GM10266 (cell line): Measurements from ENCODE around the gene SOD2.
"Not testable (repeated sequence)": the region's sequence is repeated elsewhere in the genome, so short reads cannot be mapped to it uniquely, and the experiment has no call there.

Experiments
- DNase-seq: peaks from one replicate; pipeline ENCODE4 v3.0.0; 2012; ENCODE audit errors: extremely low spot score
- TF ChIP-seq, protein P1 (sequence below): IDR thresholded peaks from 2 replicates; pipeline ENCODE4 v1.5.1; 2012; ENCODE audit warnings: mild to moderate bottlenecking, low read depth; ENCODE audit not compliant: control insufficient read depth, insufficient read depth; ENCODE audit errors: missing control alignments

SOD2 gene

DNA sequence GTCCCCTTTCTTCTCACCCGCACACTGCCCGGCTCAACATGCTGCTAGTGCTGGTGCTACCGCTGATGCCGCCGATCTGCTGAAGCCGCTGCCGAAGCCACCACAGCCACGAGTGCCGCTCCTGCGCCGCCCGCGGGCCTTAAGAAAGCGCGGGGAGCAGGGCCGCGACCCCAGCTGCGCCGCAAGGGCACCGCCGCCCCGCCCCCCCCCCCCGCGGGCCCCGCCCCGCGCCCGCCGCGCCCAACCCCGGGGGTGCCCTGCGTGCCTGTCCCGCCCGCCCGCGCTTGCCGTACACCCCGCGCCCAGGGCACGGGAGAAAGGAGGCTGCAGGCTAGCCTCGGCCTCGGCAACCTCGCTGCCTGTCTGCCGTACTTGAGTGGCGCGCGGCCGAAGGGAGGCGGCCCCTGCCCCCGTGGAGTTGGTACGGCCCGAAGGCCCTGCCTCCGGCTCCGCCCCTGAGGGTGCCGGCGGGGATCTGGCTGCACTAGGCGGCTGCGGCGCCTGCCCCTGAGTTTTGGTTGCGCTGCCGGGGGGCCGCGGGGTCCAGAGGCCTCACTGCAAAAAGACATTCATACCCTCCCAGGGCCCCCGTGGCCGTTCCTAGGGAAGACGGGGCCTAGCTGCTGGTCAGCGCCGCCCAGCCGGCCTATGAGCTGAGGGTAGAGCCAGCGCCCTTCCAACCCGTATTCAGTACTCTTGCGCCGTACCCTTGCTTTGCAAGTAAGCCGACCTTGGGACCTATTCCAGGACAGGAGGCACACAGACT, at the start of gene SOD2:
Gene SOD2 (minus strand): TSS at position 114 of the 766 bp plus-strand sequence. CDS start 74 bp downstream, at position 40.
- TF ChIP-seq, protein P1, sequence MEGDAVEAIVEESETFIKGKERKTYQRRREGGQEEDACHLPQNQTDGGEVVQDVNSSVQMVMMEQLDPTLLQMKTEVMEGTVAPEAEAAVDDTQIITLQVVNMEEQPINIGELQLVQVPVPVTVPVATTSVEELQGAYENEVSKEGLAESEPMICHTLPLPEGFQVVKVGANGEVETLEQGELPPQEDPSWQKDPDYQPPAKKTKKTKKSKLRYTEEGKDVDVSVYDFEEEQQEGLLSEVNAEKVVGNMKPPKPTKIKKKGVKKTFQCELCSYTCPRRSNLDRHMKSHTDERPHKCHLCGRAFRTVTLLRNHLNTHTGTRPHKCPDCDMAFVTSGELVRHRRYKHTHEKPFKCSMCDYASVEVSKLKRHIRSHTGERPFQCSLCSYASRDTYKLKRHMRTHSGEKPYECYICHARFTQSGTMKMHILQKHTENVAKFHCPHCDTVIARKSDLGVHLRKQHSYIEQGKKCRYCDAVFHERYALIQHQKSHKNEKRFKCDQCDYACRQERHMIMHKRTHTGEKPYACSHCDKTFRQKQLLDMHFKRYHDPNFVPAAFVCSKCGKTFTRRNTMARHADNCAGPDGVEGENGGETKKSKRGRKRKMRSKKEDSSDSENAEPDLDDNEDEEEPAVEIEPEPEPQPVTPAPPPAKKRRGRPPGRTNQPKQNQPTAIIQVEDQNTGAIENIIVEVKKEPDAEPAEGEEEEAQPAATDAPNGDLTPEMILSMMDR = no peak
- DNase-seq = peak; percentile 90

DNA sequence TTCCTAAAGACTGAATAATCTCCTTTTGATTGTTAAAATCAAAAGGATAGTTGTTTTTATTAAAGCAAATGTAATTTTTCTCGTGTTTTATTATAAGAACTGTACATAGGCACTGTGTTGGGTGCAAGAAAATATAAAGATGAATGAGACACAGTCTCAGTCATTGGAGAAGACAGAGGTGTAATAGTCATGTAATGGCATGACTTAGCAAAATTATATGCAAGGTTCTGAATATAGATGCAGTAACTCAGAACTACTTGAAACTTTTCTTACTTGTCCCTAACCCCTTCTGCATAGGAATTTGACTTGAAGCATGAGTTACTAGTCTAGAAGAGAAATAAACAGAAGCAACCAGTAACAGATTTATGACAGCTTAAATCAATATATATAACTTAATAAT, 49.1 kb upstream of the SOD2 start:
- TF ChIP-seq, protein P1 = no peak
- DNase-seq = no peak

DNA sequence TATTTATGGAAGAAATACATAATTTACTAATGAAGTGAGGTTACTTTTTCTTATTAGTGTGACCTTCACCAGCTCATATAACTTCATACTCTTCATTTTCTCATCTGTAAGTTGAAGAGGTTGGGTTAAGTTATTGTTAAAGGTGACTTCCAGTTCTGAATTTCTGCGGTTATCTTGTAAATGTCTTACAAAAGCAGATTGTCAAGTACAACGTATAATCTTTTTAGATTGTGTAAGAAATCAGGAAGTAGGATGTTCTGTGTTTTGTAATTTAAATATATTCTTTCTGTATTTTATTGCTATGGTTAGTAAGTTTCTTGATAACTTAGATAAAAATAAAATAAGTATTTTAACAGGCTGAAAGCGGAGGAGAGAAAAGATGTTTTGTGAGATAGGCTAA, 46.3 kb upstream of the SOD2 start:
- no peak for DNase-seq
- TF ChIP-seq, protein P1 = no peak

DNA sequence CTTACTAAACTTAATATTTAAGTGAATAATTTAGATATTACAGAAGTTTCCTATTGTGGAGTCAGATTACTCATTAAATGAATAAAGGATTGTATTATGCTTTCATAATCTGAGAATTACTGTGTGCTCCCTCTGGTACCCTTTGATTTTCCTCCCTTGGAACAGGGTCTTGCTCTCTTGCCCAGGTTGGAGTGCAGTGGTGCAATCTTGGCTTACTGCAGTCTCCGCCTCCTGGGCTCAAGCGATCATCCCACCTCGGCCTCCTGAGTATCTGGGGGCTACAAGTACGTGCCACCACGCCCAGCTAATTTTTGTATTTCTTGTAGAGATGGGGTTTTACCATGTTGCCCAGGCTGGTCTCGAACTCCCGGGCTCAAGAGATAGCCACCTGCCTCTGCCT, 43.9 kb upstream of the SOD2 start:
- TF ChIP-seq, protein P1 = no peak
- no peak for DNase-seq

DNA sequence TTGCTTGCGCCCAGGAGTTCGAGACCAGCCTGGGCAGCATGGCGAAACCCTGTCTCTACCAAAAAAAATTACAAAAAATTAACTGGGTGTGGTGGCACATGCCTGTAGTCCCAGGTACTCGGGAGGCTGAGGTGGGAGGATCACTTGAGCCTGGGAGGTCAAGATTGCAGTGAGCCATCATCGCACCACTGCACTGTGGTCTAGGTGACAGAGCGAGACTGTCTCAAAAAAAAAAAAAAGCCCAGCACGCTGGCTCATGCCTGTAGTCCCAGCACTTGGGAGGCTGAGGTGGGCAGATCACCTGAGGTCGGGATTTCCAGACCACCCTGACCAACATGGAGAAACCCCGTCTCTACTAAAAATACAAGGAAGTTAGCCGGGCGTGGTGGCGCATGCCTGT, 40.4 kb upstream of the SOD2 start:
- not testable (repeated sequence) for DNase-seq

DNA sequence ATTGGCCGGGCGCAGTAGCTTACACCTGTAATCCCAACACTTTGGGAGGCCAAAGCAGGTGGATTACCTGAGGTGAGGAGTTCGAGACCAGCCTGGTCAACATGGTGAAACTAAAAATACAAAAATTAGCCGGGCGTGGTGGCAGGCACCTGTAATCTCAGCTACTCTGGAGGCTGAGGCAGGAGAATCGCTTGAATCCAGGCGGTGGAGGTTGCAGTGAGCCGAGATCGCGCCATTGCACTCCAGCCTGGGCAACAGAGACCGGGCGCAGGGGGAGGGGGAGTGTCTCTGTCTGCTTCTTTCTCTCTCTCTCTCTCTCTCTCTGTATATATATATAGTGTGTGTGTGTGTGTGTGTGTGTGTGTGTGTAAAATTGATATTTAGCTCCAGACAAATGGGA, 39.5 kb upstream of the SOD2 start:
- DNase-seq = not testable (repeated sequence)

DNA sequence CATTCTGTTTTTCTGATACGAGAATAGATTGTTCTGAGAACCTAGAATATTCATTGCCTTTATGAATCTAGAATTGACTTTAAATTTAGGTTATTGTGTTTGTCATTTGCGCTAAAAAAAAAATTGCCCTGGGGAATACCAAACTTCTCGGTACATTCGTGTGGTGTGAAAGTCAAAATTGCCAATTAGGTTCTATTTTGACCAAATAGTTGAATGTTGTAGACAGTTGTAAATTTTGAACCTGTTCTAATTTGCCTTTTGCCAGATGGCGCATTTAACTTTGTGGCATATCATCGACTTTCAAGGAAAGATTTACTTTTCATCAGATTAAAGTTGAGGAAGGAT, 37.3 kb upstream of the SOD2 start:
- no peak for DNase-seq
- TF ChIP-seq, protein P1 = no peak

DNA sequence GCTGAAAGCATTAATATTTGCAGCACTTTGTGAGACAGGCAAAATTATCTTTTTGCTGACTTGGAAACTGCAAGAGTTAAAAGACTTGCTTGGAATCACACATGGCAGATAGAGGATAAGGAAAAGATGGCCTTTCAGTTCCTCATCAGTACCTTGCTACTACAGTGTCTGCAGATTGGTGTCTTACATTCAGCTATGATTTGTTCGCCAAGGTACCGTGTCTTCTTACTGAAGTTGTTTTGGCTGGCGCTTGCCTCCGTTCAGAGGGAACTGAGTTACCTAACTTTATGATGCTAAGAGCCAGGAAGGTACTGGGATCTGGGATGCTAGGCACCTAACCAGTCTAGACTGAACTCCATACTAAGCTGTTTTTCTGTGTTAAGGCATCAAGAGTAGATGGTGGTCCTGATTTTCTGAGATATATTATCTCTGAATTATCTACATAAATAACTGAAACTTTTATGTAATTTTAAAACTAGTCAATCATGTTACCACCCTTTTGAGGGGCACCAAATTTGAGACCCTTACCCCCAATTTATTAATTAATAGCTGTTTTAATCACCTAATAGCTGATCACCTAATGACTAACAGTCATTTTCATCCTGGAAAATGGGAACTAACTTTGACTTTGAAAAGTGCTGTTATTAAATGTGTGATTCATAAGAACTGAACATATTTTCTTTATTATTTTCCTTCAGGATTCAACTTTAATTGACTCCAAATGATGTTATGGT, 36.7 kb upstream of the SOD2 start:
- TF ChIP-seq, protein P1 = no peak
- DNase-seq = peak; percentile 35
